ENCODE measurements around the gene RTBDN.

Gene RTBDN

GRCh38 chr19:12785431-12786031 lies 48.8 kb downstream of the RTBDN start:
- H3K27me3 ChIP-seq (ENCODE audit: insufficient read depth, poor library complexity, severe bottlenecking): no peaks in the 10 kb centered on the region
- H3K27ac ChIP-seq (replicated peaks): peak overlapping the region; percentile 95
- peak; percentile 100 for TF ChIP-seq SPI1 (IDR thresholded peaks at IDR 0.05; ENCODE audit: borderline replicate concordance, low read depth)
- TF ChIP-seq POLR2AphosphoS5 (IDR thresholded peaks at IDR 0.05; ENCODE audit: low read depth): 0 out of 2 replicates have a peak, but pooled peaks have one; percentile 26
- no peak for TF ChIP-seq GABPA (IDR thresholded peaks at IDR 0.05; ENCODE audit: low read depth)
- TF ChIP-seq CTCF (IDR thresholded peaks at IDR 0.05; ENCODE audit: insufficient read depth, low read length): no peak
- TF ChIP-seq REST (IDR thresholded peaks at IDR 0.05; ENCODE audit: insufficient replicate concordance, low read depth): no peak
- peak; percentile 82 to 87 for DNase-seq (ENCODE audit: low read depth in 1 of 2, low spot score in 1 of 2)
- no peak overlapping the region for H3K4me3 ChIP-seq (replicated peaks; ENCODE audit: insufficient read depth, low read length)

GRCh38 chr19:12784871-12785430 lies 49.4 kb downstream of the RTBDN start:
- no peak for TF ChIP-seq GABPA (IDR thresholded peaks at IDR 0.05; ENCODE audit: low read depth)
- no peak for TF ChIP-seq SPI1 (IDR thresholded peaks at IDR 0.05; ENCODE audit: borderline replicate concordance, low read depth)
- TF ChIP-seq POLR2AphosphoS5 (IDR thresholded peaks at IDR 0.05; ENCODE audit: low read depth): peak; percentile 9; the same call in 1 of the 2 replicates
- TF ChIP-seq CTCF (IDR thresholded peaks at IDR 0.05; ENCODE audit: insufficient read depth, low read length): no peak
- no peak for TF ChIP-seq REST (IDR thresholded peaks at IDR 0.05; ENCODE audit: insufficient replicate concordance, low read depth)
- H3K4me3 ChIP-seq (replicated peaks; ENCODE audit: insufficient read depth, low read length): no peak overlapping the region
- H3K27me3 ChIP-seq (ENCODE audit: insufficient read depth, poor library complexity, severe bottlenecking): no peaks in the 10 kb centered on the region
- DNase-seq (ENCODE audit: low read depth in 1 of 2, low spot score in 1 of 2): peak in 1 of 2 experiments; percentile 49
- H3K27ac ChIP-seq (replicated peaks): peak overlapping the region; percentile 95

GRCh38 chr19:12784394-12784870 lies 49.9 kb downstream of the RTBDN start:
- no peak for DNase-seq (ENCODE audit: low read depth in 1 of 2, low spot score in 1 of 2)
- TF ChIP-seq SPI1 (IDR thresholded peaks at IDR 0.05; ENCODE audit: borderline replicate concordance, low read depth): no peak
- no peak overlapping the region for H3K4me3 ChIP-seq (replicated peaks; ENCODE audit: insufficient read depth, low read length)
- H3K27ac ChIP-seq (replicated peaks): peak overlapping the region; percentile 95
- no peaks in the 10 kb centered on the region for H3K27me3 ChIP-seq (ENCODE audit: insufficient read depth, poor library complexity, severe bottlenecking)

- no peak for DNase-seq (ENCODE audit: low read depth in 1 of 2, low spot score in 1 of 2)
- TF ChIP-seq CTCF (IDR thresholded peaks at IDR 0.05; ENCODE audit: insufficient read depth, low read length) (no peak), GABPA (IDR thresholded peaks at IDR 0.05; ENCODE audit: low read depth) (no peak), REST (IDR thresholded peaks at IDR 0.05; ENCODE audit: insufficient replicate concordance, low read depth) (no peak), SPI1 (IDR thresholded peaks at IDR 0.05; ENCODE audit: borderline replicate concordance, low read depth) (no peak)
- Histone ChIP-seq H3K27me3 (ENCODE audit: insufficient read depth, poor library complexity, severe bottlenecking) (no peaks in the 10 kb centered on the region), H3K27ac (replicated peaks) (peak overlapping the region; percentile 95), H3K4me3 (replicated peaks; ENCODE audit: insufficient read depth, low read length) (no peak overlapping the region)
Measured at GRCh38 chr19:12783849-12784393, 50.5 kb downstream of the RTBDN start.

Measured in HL-60 (cell line).